ENCODE measurements around the gene ETFB. TPM values are rescaled to one million over a fixed set of nuclear protein-coding genes. Genes with fewer than 3 reads are reported as not detected.

The ETFB gene
- total RNA-seq, 1 donor from 2014 or later, result 65.0 TPM

- DNase-seq (ENCODE audit: low spot score) (no peak), ATAC-seq (no peak)
- intact Hi-C loops (cut with DNase I), result no loop called here
Measured at GRCh38 chr19:51316688-51317087, 49.5 kb downstream of the ETFB start.

- intact Hi-C loops (cut with DNase I), result no loop called here
- DNase-seq (ENCODE audit: low spot score) (no peak), ATAC-seq (no peak)
Measured at GRCh38 chr19:51311351-51312257, 54.6 kb downstream of the ETFB start, which contains the start of gene IGLON5. TSS of gene IGLON5 (plus strand) at chr19:51311644. CDS start at chr19:51311848, 204 bp downstream.

GRCh38 chr19:51305479-51305878 lies 60.7 kb downstream of the ETFB start:
- no peak for ATAC-seq
- no peak for DNase-seq (ENCODE audit: low spot score)

GRCh38 chr19:51301266-51301665 lies 64.9 kb downstream of the ETFB start:
- DNase-seq (ENCODE audit: low spot score) (no peak), ATAC-seq (no peak)
- intact Hi-C loops (cut with DNase I), result no loop called here

More at GRCh38 chr19:51305479-51305878, 60.7 kb downstream of the ETFB start:
- intact Hi-C loops (cut with DNase I), result no loop called here

- intact Hi-C loops (cut with DNase I), result no loop called here
- ATAC-seq, result no peak
- no peak for DNase-seq (ENCODE audit: low spot score)
Measured at GRCh38 chr19:51297406-51297805, 68.8 kb downstream of the ETFB start.

- no peak for ATAC-seq
- intact Hi-C loops (cut with DNase I), result no loop called here
- no peak for DNase-seq (ENCODE audit: low spot score)
Measured at GRCh38 chr19:51296336-51297093, 69.7 kb downstream of the ETFB start.

GRCh38 chr19:51295382-51296126 lies 70.6 kb downstream of the ETFB start:
- no peak for ATAC-seq
- intact Hi-C loops (cut with DNase I), result no loop called here
- DNase-seq (ENCODE audit: low spot score), result no peak

Other genes starting within 250 kb of the ETFB start
- 5.3 TPM for gene SIGLEC9, start 241.5 kb downstream of the ETFB start, total RNA-seq
- 2.0 TPM for gene SIGLEC7, start 224.1 kb downstream of the ETFB start, total RNA-seq
- gene CD33, start 141.3 kb downstream of the ETFB start, total RNA-seq, result 10.7 TPM
- gene SIGLECL1, start 115.3 kb downstream of the ETFB start, total RNA-seq, result not detected
- gene IGLON5, start 54.7 kb downstream of the ETFB start, total RNA-seq, result not detected
- 1.8 TPM for gene VSIG10L, start 24.2 kb downstream of the ETFB start, total RNA-seq
- gene CLDND2, start 2.6 kb upstream of the ETFB start, total RNA-seq, result 2.4 TPM
- gene NKG7, start 6.3 kb upstream of the ETFB start, total RNA-seq, result 8.9 TPM
- gene LIM2, start 21.6 kb upstream of the ETFB start, total RNA-seq, result not detected
- not detected for gene C19orf84, start 24.2 kb upstream of the ETFB start, total RNA-seq
- gene SIGLEC10, start 51.3 kb upstream of the ETFB start, total RNA-seq, result 3.2 TPM
- 0.49 TPM for gene SIGLEC8, start 92.1 kb upstream of the ETFB start, total RNA-seq
- not detected for gene CEACAM18, start 112.2 kb upstream of the ETFB start, total RNA-seq
- not detected for gene SIGLEC12, start 135.4 kb upstream of the ETFB start, total RNA-seq
- 2.4 TPM for gene SIGLEC6, start 165.3 kb upstream of the ETFB start, total RNA-seq
- gene ZNF175, start 204.9 kb upstream of the ETFB start, total RNA-seq, result 17.9 TPM

Data from sciatic nerve (tissue), 2 donors.